ENCODE data around the gene CDCA4. TPM values are rescaled to one million over a fixed set of nuclear protein-coding genes. Genes with fewer than 3 reads are reported as not detected.

The CDCA4 gene
- polyA plus RNA-seq, 3 donors from 2014 or later = 14.5 to 18.3 (median 14.6) TPM

DNA sequence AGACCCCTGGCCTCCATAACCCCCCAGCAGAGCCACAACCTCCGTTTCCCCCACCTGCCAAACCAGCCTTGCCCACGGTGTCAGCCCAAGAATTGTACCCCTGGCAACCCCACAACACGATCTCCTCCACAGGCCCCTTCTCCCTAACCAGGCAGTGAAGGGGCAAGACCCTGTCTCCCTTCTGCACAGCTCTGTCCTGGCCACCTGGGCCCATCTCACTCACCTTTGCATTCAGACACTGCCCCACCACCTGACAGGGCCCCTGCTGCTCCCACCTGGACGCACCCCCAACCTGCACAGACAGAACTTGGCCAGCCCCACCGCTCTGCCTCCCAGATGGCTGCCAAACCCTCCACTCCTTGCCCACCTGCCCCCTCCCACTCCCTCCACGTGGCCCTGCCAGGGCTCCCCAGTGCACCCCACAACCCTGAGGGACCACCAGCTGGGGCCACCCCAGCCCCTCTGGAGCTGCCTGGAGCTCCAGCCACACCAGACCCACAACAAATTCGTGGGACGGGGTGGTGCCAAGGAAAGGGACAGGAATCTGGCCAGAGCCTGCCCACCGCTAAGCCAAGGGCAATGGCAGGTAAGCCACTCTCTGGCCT lies 54.5 kb downstream of the CDCA4 start:
- no peak overlapping the region for H3K27ac Mint-ChIP-seq
- peaks cover 2 to 3% (median 2%) of the 10 kb centered on the region in 3 donors for H3K27me3 Mint-ChIP-seq (ENCODE audit: low read depth in 3 of 3)
- H3K9me3 Mint-ChIP-seq = no peaks in the 10 kb centered on the region
- no peak for DNase-seq
- no peaks in the 10 kb centered on the region for H3K4me1 Mint-ChIP-seq
- H3K4me3 Mint-ChIP-seq = no peak overlapping the region
- H3K36me3 Mint-ChIP-seq = no peaks in the 10 kb centered on the region

- peaks cover 2 to 3% (median 2%) of the 10 kb centered on the region in 3 donors for H3K27me3 Mint-ChIP-seq (ENCODE audit: low read depth in 3 of 3)
- no peak overlapping the region for H3K27ac Mint-ChIP-seq
- H3K4me1 Mint-ChIP-seq = no peaks in the 10 kb centered on the region
- DNase-seq = no peak
- no peak overlapping the region for H3K4me3 Mint-ChIP-seq
- H3K9me3 Mint-ChIP-seq = no peaks in the 10 kb centered on the region
- no peaks in the 10 kb centered on the region for H3K36me3 Mint-ChIP-seq
Measured at GRCh38 chr14:104965561-104966231, 55.2 kb downstream of the CDCA4 start.

DNA sequence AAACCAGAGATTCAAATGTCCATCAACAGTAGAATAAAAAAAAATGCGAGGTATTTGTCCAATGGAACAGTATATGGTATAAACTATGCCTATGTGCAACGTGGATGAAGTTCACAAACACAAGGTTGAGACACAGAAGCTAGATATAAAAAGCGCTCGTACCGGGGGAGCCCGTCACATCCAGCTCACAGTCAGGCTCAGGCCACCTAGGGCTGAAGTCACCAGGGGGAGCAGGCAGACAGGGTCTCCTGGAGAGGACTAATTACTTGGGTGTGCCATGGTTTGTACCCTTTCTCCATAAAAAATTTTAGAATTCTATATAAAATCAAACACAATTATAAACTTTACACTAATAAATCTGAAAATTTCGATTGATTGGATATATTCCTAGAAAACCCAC lies 56.3 kb downstream of the CDCA4 start:
- peaks cover 2 to 3% (median 2%) of the 10 kb centered on the region in 3 donors for H3K27me3 Mint-ChIP-seq (ENCODE audit: low read depth in 3 of 3)
- H3K36me3 Mint-ChIP-seq = no peaks in the 10 kb centered on the region
- H3K4me3 Mint-ChIP-seq = no peak overlapping the region
- H3K9me3 Mint-ChIP-seq = no peaks in the 10 kb centered on the region
- no peaks in the 10 kb centered on the region for H3K4me1 Mint-ChIP-seq
- DNase-seq = no peak
- no peak overlapping the region for H3K27ac Mint-ChIP-seq

Other genes with a start within 250 kb of the CDCA4 start
- gene AKT1, start 225.3 kb downstream of the CDCA4 start, polyA plus RNA-seq = 10 to 100 TPM; 14.8 to 23.3 (median 21.3) TPM
- 1 to 10 TPM in 2 of 3 donors, under 1 TPM in 1; 0.25 to 2.4 (median 2.0) TPM for gene ZBTB42, start 220.0 kb downstream of the CDCA4 start, polyA plus RNA-seq
- gene CEP170B, start 155.8 kb downstream of the CDCA4 start, polyA plus RNA-seq = not detected
- gene PLD4, start 96.2 kb downstream of the CDCA4 start, polyA plus RNA-seq = 10 to 100 TPM in 2 of 3 donors, 1 to 10 TPM in 1; 2.3 to 49.3 (median 19.7) TPM
- not detected for gene AHNAK2, start 42.7 kb downstream of the CDCA4 start, polyA plus RNA-seq
- gene CLBA1, start 35.3 kb downstream of the CDCA4 start, polyA plus RNA-seq = under 1 TPM in 2 of 3 donors, not detected in 1; 0.37 to 0.57 TPM
- gene GPR132, start 44.3 kb upstream of the CDCA4 start, polyA plus RNA-seq = 10 to 100 TPM in 1 of 3 donors, 1 to 10 TPM in 2; 5.8 to 25.6 (median 8.4) TPM
- under 1 TPM in 2 of 3 donors, not detected in 1; 0.17 to 0.39 TPM for gene JAG2, start 147.7 kb upstream of the CDCA4 start, polyA plus RNA-seq
- 10 to 100 TPM; 21.9 to 29.7 (median 27.3) TPM for gene NUDT14, start 160.2 kb upstream of the CDCA4 start, polyA plus RNA-seq
- gene BTBD6, start 227.4 kb upstream of the CDCA4 start, polyA plus RNA-seq = 10 to 100 TPM in 2 of 3 donors, 1 to 10 TPM in 1; 3.7 to 13.3 (median 13.1) TPM

Measured in immature natural killer cell (primary cell).